Mucosa of rectum (tissue), 2 donors: ENCODE measurements around the gene ADAMTS13.

Experiments
- H3K27ac ChIP-seq, 2 donors: one replicate each; pipeline ENCODE4 v1.7.0; 2013; ENCODE audit warnings: inconsistent platforms in 2 of 2, low read depth in 2 of 2, low read length in 2 of 2
- H3K27me3 ChIP-seq, 2 donors: one replicate each; pipeline ENCODE4 v1.7.0; 2013; ENCODE audit warnings: low read length in 2 of 2; ENCODE audit not compliant: control insufficient read depth in 2 of 2, insufficient read depth in 2 of 2
- H3K36me3 ChIP-seq, 2 donors: one replicate each; pipeline ENCODE4 v1.7.0; 2013; ENCODE audit warnings: low read length in 2 of 2; ENCODE audit not compliant: control insufficient read depth in 2 of 2, insufficient read depth in 2 of 2
- H3K4me1 ChIP-seq, 2 donors: one replicate each; pipeline ENCODE4 v1.7.0; 2013; ENCODE audit warnings: low read length in 2 of 2, mild to moderate bottlenecking in 1 of 2; ENCODE audit not compliant: control insufficient read depth in 2 of 2, insufficient read depth in 2 of 2
- H3K4me3 ChIP-seq, 2 donors: one replicate each; pipeline ENCODE4 v1.7.0; 2013; ENCODE audit warnings: low read length in 2 of 2
- H3K9ac ChIP-seq, 2 donors: one replicate each; pipeline ENCODE4 v1.7.0; 2013; ENCODE audit warnings: low read length in 2 of 2, low read depth in 1 of 2, mild to moderate bottlenecking in 1 of 2
- H3K9me3 ChIP-seq, 2 donors: one replicate each; pipeline ENCODE4 v1.7.0; 2013; ENCODE audit warnings: low read length in 2 of 2; ENCODE audit not compliant: control insufficient read depth in 2 of 2
- donor health status: healthy.
- donor health status: Normal muscosa, but diverticular disease.

ADAMTS13 gene

DNA sequence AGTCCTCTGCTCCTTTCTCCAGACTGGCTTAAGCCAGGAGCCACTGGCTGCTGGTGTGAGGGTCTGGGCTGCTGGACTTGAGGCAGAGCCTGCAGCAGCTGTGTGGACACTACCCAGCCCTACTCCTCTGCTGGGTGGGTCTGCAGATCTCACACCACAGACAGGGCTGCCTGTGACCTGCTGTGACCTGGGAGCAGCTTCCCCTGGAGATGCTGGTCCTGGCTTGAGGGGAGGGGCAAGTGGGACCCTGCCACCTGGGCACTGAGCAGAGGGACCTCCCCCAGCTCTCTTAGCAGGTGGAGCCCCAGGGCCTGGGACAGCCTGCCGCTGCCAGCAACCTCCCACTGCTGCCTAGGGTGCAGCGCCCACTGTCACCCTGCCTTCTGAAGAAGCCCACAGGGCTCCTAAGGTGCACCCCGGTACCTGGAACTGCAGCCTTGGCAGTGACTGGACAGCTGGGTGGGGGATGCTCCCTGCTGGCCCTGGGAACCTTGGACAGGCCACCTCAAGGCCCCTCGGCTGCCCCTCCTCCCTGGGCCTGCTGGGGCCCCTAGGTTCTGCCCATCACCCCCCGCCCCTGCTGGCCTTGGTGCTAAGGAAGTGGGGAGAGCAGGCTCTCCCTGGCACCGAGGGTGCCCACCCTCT is 46.7 kb downstream of the ADAMTS13 start:
- peaks cover 13 to 25% of the 10 kb centered on the region in 2 donors for H3K36me3 ChIP-seq
- no peak overlapping the region for H3K4me3 ChIP-seq
- no peak overlapping the region for H3K27ac ChIP-seq
- peaks cover 13 to 21% of the 10 kb centered on the region in 2 donors for H3K4me1 ChIP-seq
- H3K27me3 ChIP-seq = no peaks in the 10 kb centered on the region
- H3K9ac ChIP-seq = no peak overlapping the region
- no peaks in the 10 kb centered on the region for H3K9me3 ChIP-seq

GRCh38 chr9:133470427-133470924 is 48.3 kb downstream of the ADAMTS13 start:
- peaks cover 8 to 17% of the 10 kb centered on the region in 2 donors for H3K36me3 ChIP-seq
- no peak overlapping the region for H3K4me3 ChIP-seq
- H3K4me1 ChIP-seq = peaks cover 13 to 21% of the 10 kb centered on the region in 2 donors
- H3K27ac ChIP-seq = no peak overlapping the region
- H3K9ac ChIP-seq = no peak overlapping the region
- no peaks in the 10 kb centered on the region for H3K9me3 ChIP-seq
- no peaks in the 10 kb centered on the region for H3K27me3 ChIP-seq

DNA sequence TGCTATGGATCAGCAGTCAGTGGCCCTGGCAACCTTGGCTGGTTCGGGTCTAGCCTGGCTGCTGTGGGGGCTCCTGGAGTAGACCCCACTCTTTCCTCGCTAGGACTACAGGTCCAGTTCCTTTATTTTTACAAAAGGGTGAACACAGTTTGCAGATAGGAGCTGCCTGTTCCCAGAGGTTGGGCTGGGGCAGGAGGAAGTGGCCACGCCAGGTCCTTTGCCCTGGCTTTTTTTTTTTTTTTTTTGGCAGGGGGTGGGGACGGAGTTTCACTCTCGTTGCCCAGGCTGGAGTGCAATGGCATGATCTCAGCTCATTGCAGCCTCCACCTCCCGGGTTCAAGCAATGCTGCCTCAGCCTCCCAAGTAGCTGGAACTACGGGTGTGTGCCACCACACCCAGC is 48.8 kb downstream of the ADAMTS13 start:
- H3K4me3 ChIP-seq = no peak overlapping the region
- no peaks in the 10 kb centered on the region for H3K9me3 ChIP-seq
- no peak overlapping the region for H3K9ac ChIP-seq
- peaks cover 13 to 21% of the 10 kb centered on the region in 2 donors for H3K4me1 ChIP-seq
- no peaks in the 10 kb centered on the region for H3K27me3 ChIP-seq
- no peak overlapping the region for H3K27ac ChIP-seq
- peaks cover 3 to 12% of the 10 kb centered on the region in 2 donors for H3K36me3 ChIP-seq

DNA sequence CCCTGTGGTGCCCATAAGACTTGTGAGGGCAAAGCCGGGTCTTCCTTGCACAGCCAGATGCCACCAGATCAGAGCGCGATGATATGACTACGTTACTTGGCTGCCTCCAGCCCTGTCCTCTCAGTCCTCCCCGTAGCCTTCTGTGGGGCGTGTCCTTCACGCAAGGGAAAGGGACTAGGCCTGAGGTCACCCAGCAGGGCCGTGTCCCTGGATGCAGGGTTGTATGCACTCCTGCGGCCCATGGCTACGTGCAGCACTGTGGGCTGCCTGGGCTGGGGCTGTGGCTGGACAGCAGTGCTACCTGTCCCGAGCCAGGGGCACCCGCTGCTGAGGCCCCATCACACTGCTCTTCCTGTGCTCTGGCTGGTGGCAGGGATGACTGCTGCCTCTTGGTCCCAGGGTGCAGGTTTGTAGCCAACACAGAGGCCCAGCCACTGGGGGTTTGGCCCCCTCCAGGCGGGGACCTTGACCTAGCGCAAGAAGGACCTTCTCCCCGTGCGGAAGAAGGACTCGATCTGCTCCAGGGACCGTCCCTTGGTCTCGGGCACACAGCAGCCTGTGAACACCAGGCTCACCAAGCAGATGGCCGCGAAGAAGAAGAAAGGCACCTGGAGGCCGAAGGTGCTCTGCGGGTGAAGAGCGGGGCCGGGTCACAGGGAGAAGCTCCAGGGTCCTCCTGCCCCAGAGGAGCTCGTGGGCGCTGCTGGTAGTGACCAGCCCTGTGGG is 49.5 kb downstream of the ADAMTS13 start:
- H3K9me3 ChIP-seq = no peaks in the 10 kb centered on the region
- no peaks in the 10 kb centered on the region for H3K27me3 ChIP-seq
- H3K36me3 ChIP-seq = peaks cover 2 to 12% of the 10 kb centered on the region in 2 donors
- H3K4me3 ChIP-seq = no peak overlapping the region
- H3K9ac ChIP-seq = no peak overlapping the region
- H3K4me1 ChIP-seq = peaks cover 13 to 21% of the 10 kb centered on the region in 2 donors
- H3K27ac ChIP-seq = no peak overlapping the region

DNA sequence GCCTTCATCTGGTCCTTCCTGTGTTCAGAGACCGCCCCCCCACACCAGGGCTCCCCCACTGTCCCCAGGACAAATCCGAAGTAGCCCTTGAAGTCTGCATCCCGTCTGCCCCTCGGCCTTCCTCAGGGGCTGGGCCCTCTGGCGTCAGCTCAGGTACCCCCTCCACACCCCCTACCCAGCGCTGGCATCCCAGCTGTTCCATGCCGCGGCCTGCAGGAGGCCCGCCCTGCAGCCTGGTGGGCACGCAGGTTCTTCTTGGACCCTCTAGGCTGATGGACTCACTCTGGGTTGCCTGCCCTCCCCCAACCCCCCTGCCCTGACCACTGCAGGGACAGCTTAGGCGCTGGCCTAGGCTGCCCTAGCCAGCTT is 50.1 kb downstream of the ADAMTS13 start:
- H3K4me1 ChIP-seq = peaks cover 13 to 21% of the 10 kb centered on the region in 2 donors
- H3K36me3 ChIP-seq = peaks cover 2 to 10% of the 10 kb centered on the region in 2 donors
- no peak overlapping the region for H3K4me3 ChIP-seq

DNA sequence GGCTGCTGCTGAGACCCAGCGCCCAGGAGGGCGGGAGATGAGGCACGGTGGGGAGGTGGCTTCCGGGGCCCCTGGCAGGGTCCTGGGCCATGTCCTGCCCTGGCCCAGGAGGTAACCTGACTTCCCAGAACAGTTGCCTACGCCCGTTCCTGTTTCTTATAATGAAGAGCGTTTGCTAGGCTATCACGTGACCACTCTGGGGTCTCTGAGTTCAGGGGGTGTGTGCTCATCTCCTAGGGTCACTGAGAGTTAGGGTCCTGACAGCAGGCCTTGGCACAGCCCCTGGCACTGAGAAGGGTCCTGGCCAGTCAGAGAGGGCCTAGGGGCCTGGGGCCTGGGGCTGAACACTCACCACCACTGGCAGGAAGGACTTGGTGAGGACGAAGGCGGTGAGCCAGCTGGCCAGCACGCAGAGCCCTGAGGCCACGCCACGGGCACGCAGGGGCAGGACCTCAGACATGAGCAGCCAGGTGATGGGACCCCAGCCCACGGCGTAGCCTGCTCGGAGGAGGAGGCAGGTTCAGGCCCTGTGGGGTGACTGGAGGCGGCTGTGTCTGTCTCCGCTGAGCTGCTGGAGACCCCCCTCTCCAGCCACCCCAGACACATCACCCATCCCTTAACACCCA is 50.7 kb downstream of the ADAMTS13 start:
- Histone ChIP-seq H3K36me3 (peaks cover 2 to 8% of the 10 kb centered on the region in 2 donors), H3K4me1 (peaks cover 13 to 21% of the 10 kb centered on the region in 2 donors), H3K27me3 (no peaks in the 10 kb centered on the region), H3K4me3 (no peak overlapping the region), H3K27ac (no peak overlapping the region), H3K9ac (no peak overlapping the region), H3K9me3 (no peaks in the 10 kb centered on the region)

More for the DNA sequence above, 50.1 kb downstream of the ADAMTS13 start:
- Histone ChIP-seq H3K27ac (no peak overlapping the region), H3K9me3 (no peaks in the 10 kb centered on the region), H3K27me3 (no peaks in the 10 kb centered on the region), H3K9ac (no peak overlapping the region)

GRCh38 chr9:133473743-133474142 is 51.6 kb downstream of the ADAMTS13 start:
- Histone ChIP-seq H3K9ac (no peak overlapping the region), H3K4me1 (peaks cover 13 to 25% of the 10 kb centered on the region in 2 donors), H3K36me3 (peaks cover 0 to 3% of the 10 kb centered on the region in 2 donors), H3K27me3 (no peaks in the 10 kb centered on the region), H3K27ac (no peak overlapping the region), H3K9me3 (no peaks in the 10 kb centered on the region), H3K4me3 (no peak overlapping the region)

- Histone ChIP-seq H3K27me3 (no peaks in the 10 kb centered on the region), H3K9ac (no peak overlapping the region), H3K4me3 (no peak overlapping the region), H3K4me1 (peaks cover 15 to 27% of the 10 kb centered on the region in 2 donors), H3K9me3 (no peaks in the 10 kb centered on the region), H3K27ac (no peak overlapping the region), H3K36me3 (no peaks in the 10 kb centered on the region)
These were observed 52.0 kb downstream of the ADAMTS13 start for GRCh38 chr9:133474215-133474614.

DNA sequence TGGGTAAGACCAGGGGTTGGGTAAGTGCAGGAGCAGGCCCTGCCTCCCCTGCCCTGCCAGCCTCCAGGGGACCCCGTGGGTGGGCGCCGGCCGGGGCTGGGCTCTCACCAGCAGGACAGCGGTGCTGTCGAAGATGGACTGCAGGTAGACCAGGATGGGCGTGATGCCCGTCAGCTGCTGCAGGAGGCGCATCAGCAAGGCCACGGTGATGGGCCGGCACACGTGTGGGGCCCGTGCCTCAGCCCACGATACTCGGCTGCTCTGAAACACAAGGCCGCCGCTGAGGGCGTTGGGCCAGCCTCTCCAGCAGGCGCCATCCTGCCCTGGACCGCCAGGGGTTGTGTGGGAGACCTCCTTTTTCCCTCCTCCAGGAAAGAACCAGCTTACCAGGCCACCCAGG is 52.7 kb downstream of the ADAMTS13 start:
- peaks cover 16 to 25% of the 10 kb centered on the region in 2 donors for H3K4me1 ChIP-seq
- H3K27ac ChIP-seq = no peak overlapping the region
- H3K9ac ChIP-seq = no peak overlapping the region
- no peaks in the 10 kb centered on the region for H3K9me3 ChIP-seq
- no peaks in the 10 kb centered on the region for H3K36me3 ChIP-seq
- no peak overlapping the region for H3K4me3 ChIP-seq
- peaks cover 0 to 3% of the 10 kb centered on the region in 2 donors for H3K27me3 ChIP-seq
